Activated naive CD4-positive, alpha-beta T cell treated with anti-CD3 and anti-CD28 coated beads, Interleukin-2, amount 50 U/mL, for 24 hours (primary cell): Measurements from ENCODE around the gene HTD2.

Source experiments
- H3K27ac Mint-ChIP-seq: one replicate; pipeline ENCODE4 v1.8.0; 2021; ENCODE audit warnings: mild to moderate bottlenecking, mixed read lengths
- H3K27me3 Mint-ChIP-seq: one replicate; pipeline ENCODE4 v1.8.0; 2021; ENCODE audit warnings: mixed read lengths
- H3K36me3 Mint-ChIP-seq: one replicate; pipeline ENCODE4 v1.8.0; 2021; ENCODE audit warnings: mixed read lengths
- H3K4me1 Mint-ChIP-seq: one replicate; pipeline ENCODE4 v1.8.0; 2021; ENCODE audit warnings: mixed read lengths
- H3K4me3 Mint-ChIP-seq: one replicate; pipeline ENCODE4 v1.8.0; 2021; ENCODE audit warnings: mild to moderate bottlenecking, mixed read lengths
- H3K9me3 Mint-ChIP-seq: one replicate; pipeline ENCODE4 v1.8.0; 2021; ENCODE audit warnings: mixed read lengths

The HTD2 gene

DNA sequence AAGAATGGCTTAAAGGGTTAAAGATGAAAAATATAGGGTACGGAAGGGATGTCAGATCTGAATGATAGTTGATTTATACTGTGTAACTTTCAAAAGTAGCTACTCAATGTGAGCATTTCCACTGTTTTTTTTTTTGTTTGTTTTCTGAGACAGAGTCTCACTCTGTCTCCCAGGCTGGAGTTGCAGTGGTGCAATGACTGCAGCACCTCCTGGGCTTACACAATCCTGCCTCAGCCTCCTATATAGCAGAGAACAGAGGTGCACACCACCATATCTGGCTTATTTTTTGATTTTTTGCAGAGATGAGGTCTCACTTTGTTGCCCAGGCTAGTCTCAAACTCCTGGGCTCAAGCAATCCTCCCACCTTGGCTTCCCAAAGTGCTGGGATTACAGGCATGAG lies 16.5 kb downstream of the HTD2 start:
- peaks cover 37% of the 10 kb centered on the region for H3K4me1 Mint-ChIP-seq
- H3K36me3 Mint-ChIP-seq = no peaks in the 10 kb centered on the region
- peak overlapping the region; percentile 32 for H3K27ac Mint-ChIP-seq

DNA sequence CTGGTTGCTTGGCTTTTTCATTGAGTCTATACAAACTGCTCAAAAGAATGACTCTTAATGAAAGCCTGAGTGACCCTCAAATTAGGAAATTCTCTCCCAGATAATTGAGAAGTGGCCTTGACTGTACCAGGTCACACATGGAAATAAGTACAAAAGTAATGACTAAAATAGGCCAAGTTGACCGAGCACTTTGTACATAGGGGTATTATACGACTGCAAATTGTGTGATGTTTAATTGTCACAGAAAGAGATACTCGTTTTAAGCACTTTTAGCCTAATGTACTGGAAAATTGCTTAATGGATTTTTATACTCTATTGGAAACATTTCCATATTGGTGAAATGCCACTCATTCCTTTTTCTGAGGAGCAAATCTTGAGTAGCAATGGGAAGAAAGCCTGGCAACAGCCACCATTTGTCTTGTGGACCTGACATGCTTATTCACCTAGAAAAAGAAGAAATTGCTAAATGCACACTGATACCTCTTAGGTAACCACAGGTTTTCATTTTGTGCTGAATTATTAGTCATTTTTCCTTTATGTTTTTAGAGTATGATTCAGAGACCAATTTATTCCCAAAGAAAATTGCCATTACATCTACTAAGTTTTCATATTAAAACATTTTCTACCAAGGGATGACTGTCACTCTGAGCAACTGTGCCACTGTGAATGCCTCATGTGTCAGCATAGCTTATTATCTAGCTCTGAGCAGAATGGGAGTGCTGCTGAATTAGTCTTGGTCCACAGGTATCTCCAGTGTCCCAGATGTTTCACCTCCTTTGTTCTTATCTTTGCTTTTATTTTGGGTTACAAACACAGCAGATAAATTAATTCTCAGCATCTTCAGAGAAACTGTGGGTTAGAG lies 17.4 kb downstream of the HTD2 start:
- peak overlapping the region; percentile 98 for H3K27ac Mint-ChIP-seq
- no peaks in the 10 kb centered on the region for H3K27me3 Mint-ChIP-seq
- no peaks in the 10 kb centered on the region for H3K36me3 Mint-ChIP-seq
- peaks cover 37% of the 10 kb centered on the region for H3K4me1 Mint-ChIP-seq
- H3K4me3 Mint-ChIP-seq = peak overlapping the region; percentile 53
- no peaks in the 10 kb centered on the region for H3K9me3 Mint-ChIP-seq

More for the DNA sequence above, 16.5 kb downstream of the HTD2 start:
- Mint-ChIP-seq H3K27me3 (no peaks in the 10 kb centered on the region), H3K9me3 (no peaks in the 10 kb centered on the region), H3K4me3 (no peak overlapping the region)

DNA sequence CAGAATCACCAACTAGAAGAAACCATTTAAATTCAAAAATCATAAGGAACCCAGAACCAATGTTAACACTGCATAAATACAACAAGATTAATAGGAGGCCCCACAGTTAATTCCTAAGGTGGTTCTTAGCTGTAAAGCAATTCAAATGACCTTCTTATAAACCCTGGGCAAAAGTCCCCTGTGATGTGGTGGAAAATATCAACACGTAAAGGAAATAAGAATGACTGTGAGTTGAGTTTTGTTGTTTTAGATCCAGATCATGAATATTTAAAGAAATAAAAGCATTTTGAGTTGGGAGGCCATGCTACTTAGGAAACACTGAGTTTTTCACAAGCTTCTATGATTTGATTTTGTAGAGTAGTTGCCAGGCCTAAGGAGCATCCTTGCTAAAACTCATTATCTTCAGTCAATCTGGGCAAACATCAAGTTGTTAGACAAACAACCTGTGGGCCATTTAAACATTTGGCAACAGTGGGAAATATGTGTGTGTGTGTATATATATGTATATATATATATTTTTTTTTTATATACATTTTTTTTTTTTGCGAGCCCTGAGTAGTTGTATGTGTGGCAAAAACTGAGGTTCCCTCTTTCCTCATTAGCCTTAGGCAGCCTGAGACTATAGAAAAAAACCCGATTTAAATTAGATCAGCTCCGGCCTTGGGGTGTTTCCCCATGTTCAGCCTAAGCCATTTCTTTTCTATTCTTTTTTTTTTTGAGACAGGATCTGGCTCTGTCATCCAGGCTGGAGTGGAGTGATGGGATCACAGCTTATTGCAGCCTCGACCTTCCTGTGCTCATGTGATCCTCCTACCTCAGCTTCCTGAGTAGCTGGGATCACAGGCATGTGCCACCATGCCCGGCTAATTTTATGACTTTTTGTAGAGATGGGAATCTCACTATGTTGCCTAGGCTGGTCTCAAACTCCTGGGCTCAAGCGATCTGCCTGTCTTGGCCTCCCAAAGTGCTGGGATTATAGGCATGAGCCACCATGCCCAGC lies 18.4 kb downstream of the HTD2 start:
- Mint-ChIP-seq H3K36me3 (no peaks in the 10 kb centered on the region), H3K4me1 (peaks cover 39% of the 10 kb centered on the region), H3K27ac (peak overlapping the region; percentile 98), H3K4me3 (peak overlapping the region; percentile 53), H3K9me3 (no peaks in the 10 kb centered on the region), H3K27me3 (no peaks in the 10 kb centered on the region)

GRCh38 chr3:58325525-58325992 lies 19.2 kb downstream of the HTD2 start:
- H3K27me3 Mint-ChIP-seq = no peaks in the 10 kb centered on the region
- H3K27ac Mint-ChIP-seq = peak overlapping the region; percentile 98
- H3K36me3 Mint-ChIP-seq = no peaks in the 10 kb centered on the region
- peaks cover 39% of the 10 kb centered on the region for H3K4me1 Mint-ChIP-seq
- no peak overlapping the region for H3K4me3 Mint-ChIP-seq
- H3K9me3 Mint-ChIP-seq = no peaks in the 10 kb centered on the region

DNA sequence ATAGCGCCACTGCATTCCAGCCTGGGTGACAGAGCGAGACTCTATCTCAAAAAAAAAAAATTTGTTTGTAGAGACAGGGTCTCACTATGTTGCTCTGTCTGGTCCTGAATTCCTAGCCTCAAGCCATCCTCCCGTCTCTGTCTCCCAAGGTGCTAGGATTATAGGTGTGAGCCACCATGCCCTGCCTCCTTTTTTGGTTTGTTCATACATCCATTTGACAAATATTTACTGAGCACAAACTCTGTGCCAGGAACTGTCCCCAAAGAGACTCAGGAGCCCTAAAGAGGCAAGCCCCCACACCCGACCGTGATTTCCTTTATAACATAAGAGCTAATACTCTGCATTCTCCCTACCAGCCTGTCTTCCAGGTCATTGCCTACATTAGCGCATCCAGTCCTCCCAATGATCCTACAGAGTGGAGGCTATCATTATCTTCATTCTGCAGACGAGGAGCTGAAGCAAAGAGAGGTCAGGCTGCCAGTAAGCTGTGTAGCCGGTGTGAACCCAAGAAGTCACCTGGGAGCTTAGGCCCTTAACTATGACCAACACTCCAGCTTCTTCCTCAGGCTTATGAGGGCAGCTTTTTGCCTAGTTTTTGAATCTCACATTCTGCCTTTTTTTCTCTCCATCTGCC lies 20.1 kb downstream of the HTD2 start:
- Mint-ChIP-seq H3K4me1 (peaks cover 39% of the 10 kb centered on the region), H3K27me3 (no peaks in the 10 kb centered on the region), H3K27ac (peak overlapping the region; percentile 74), H3K4me3 (no peak overlapping the region), H3K9me3 (no peaks in the 10 kb centered on the region), H3K36me3 (no peaks in the 10 kb centered on the region)

DNA sequence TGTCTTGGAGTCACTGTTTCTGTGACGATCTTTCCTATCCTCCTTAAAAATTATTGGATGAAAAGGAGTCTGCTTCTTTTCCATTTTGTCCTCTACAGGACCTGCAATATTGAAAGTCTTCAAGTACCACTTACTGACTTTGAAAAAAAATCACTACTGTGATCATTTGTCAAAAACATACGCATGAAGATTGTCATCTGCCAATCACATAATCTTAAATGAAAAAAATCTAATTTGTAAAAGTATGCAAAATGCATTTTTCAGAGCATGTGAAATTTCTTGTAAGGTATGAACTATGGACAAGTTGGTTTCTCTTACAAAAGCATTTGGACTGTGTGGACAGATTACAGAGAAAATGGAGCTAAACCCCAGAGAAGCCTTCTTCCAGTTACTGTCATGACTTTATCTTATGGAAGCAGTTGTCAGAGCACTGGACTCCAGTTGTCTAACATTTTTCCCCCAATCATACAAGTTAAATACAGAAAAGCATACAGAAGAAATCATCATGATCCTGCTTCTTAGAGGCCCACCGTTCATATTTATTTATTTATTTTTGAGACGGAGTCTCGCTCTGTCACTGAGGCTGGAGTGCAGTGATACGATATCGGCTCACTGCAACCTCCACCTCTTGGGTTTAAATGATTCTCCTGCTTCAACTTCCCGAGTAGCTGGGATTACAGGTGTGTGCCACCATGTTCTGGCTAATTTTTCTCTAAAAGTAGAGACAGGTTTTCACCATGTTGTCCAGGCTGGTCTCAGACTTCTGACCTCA lies 23.0 kb downstream of the HTD2 start:
- no peaks in the 10 kb centered on the region for H3K27me3 Mint-ChIP-seq
- no peaks in the 10 kb centered on the region for H3K9me3 Mint-ChIP-seq
- H3K27ac Mint-ChIP-seq = peak overlapping the region; percentile 70
- H3K36me3 Mint-ChIP-seq = no peaks in the 10 kb centered on the region
- no peak overlapping the region for H3K4me3 Mint-ChIP-seq
- H3K4me1 Mint-ChIP-seq = peaks cover 38% of the 10 kb centered on the region

DNA sequence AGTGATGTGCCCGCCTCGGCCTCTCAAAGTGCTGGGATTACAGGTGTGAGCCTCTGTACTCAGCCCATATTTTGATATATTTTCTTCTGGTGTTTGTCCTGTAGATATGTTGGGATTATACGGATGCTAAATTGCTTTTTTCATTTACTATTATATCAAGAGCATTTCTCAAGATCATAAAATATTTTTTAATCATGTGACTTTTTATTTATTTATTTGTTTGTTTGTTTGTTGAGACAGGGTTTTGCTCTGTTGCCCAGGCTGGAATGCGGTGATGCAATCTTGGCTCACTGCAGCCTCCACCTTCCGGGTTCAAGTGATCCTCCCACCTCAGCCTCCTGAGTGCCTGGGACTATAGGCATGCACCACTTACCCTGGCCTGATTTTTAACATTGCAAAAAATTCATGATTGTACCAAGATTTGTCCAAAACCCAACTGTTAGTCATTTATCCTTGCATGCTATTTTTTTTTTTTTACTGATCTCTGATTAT lies 23.6 kb downstream of the HTD2 start:
- Mint-ChIP-seq H3K4me3 (no peak overlapping the region), H3K27ac (no peak overlapping the region), H3K4me1 (peaks cover 38% of the 10 kb centered on the region), H3K27me3 (no peaks in the 10 kb centered on the region), H3K36me3 (no peaks in the 10 kb centered on the region), H3K9me3 (no peaks in the 10 kb centered on the region)

GRCh38 chr3:58331593-58332152 lies 25.4 kb downstream of the HTD2 start:
- Mint-ChIP-seq H3K9me3 (no peaks in the 10 kb centered on the region), H3K27me3 (no peaks in the 10 kb centered on the region), H3K27ac (peak overlapping the region; percentile 88)

DNA sequence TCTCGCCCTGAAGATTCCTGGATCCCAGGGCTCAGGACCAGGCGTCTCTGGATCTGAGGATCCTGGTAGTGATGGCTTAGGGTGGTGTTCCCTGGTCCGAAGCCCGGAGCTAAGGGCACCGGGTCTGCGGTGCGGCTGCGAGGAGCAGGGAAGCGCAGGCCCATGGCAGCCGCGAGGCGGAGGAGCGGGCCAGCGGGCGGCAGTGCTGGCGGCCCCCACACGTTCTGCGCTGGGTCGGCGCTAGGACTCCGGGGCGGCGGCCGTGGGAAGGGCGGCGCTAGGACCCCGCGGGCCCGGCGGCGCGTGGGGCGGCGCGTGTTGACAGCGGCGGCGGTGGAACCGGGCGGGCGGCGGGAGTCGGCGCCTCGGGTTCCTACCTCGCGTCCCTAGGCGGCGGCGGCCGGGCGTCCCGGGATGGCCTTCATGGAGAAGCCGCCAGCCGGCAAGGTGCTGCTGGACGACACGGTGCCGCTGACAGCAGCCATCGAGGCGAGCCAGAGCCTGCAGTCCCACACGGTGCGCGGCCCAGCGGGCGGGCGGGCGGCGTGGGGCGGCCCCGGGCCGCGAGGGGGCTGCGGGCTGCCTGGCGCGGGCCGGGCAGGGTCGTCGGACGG lies 26.4 kb downstream of the HTD2 start, which contains the start of gene PXK:
PXK (plus strand) TSS at position 318 of the 614 bp plus-strand sequence; CDS start at position 415, 97 bp downstream.
- peaks cover 47% of the 10 kb centered on the region for H3K4me1 Mint-ChIP-seq
- peak within 1 kb of the TSS; percentile 95 for H3K4me3 Mint-ChIP-seq
- H3K27ac Mint-ChIP-seq = peak within 1 kb of the TSS; percentile 96
- no peaks in the 10 kb centered on the region for H3K27me3 Mint-ChIP-seq
- no peaks in the 10 kb centered on the region for H3K9me3 Mint-ChIP-seq
- peaks cover 7% of the 10 kb centered on the region for H3K36me3 Mint-ChIP-seq

More at GRCh38 chr3:58331593-58332152, 25.4 kb downstream of the HTD2 start:
- peaks cover 42% of the 10 kb centered on the region for H3K4me1 Mint-ChIP-seq
- H3K4me3 Mint-ChIP-seq = peak overlapping the region; percentile 79
- peaks cover 6% of the 10 kb centered on the region for H3K36me3 Mint-ChIP-seq

DNA sequence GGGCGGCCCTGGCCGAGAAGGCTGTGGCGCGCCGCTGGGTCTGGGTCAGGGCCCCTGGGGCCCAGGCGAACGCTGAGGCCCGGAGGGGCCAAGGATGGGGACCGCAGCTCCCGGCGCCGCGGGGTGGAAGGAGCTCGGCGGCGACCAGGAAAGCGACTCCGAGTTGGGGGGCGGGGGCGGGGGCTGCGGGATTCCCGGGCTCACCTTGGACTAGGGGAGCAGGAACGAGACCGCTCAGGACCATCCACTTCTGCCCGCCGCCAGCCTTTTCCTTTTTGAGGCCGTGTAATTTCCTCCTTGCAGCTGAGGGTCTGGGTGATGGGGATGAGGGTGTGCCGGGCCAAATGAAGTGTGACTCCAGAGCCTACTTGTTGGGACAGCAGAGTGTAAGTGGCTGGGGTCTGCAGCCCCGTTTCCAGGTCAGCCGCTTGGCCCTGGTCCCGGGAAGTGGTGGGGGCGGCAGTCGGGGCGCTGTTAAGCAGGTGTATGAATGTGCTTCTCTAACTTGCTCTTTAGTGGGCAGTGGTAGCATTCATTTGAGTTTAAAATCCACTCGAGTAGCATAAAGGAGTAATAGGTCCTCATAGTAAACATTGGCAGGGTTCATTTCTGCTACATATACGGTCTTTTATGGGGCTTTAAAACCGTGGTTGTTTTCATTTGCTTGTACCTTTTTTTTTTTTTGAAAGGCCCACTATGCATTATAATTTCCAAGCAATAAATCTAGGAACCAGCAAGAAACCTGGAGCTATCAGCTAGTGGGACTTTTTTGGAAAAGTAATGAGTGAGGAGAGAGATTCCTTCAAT lies 27.1 kb downstream of the HTD2 start:
- no peaks in the 10 kb centered on the region for H3K27me3 Mint-ChIP-seq
- peak overlapping the region; percentile 96 for H3K27ac Mint-ChIP-seq
- H3K4me3 Mint-ChIP-seq = peak overlapping the region; percentile 95
- H3K4me1 Mint-ChIP-seq = peaks cover 47% of the 10 kb centered on the region
- no peaks in the 10 kb centered on the region for H3K9me3 Mint-ChIP-seq
- peaks cover 7% of the 10 kb centered on the region for H3K36me3 Mint-ChIP-seq

DNA sequence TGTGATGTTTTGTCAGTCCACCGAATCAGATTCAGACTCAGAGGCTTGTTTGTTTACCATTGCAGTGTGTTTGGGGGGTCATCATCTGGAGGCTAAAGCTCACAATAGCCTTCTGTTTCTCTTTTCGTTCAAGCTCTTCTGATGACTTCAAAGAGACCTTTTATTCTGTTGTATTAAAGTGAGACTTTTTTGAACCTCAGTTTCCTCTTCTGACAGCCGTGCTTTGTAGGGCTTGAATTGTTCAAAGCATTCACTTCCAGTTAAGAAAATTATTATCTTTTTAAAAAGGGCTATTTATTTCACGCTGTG lies 27.6 kb downstream of the HTD2 start:
- H3K36me3 Mint-ChIP-seq = peaks cover 9% of the 10 kb centered on the region
- H3K9me3 Mint-ChIP-seq = no peaks in the 10 kb centered on the region
- H3K4me3 Mint-ChIP-seq = peak overlapping the region; percentile 95
- H3K27ac Mint-ChIP-seq = no peak overlapping the region
- no peaks in the 10 kb centered on the region for H3K27me3 Mint-ChIP-seq
- peaks cover 48% of the 10 kb centered on the region for H3K4me1 Mint-ChIP-seq

DNA sequence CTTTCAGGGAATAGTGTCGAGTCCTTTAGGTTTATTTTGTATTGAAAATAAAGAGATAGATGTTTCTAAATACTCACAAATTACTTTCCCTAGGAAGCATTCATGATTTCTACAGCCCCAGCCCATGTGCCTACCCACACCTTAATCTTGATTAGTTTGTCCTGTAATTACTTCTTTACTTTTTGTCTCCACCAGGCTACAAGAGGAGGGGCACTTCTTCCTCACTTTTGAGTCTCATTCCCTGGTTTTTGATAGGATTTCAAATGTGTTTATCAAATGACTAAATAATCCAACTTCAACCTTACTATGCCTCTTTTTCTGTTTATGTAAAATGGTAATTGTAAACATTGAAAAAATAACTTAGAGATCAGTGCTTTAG lies 28.2 kb downstream of the HTD2 start:
- peaks cover 49% of the 10 kb centered on the region for H3K4me1 Mint-ChIP-seq
- H3K9me3 Mint-ChIP-seq = no peaks in the 10 kb centered on the region
- peaks cover 12% of the 10 kb centered on the region for H3K36me3 Mint-ChIP-seq
- peak overlapping the region; percentile 95 for H3K4me3 Mint-ChIP-seq
- H3K27ac Mint-ChIP-seq = peak overlapping the region; percentile 18
- no peaks in the 10 kb centered on the region for H3K27me3 Mint-ChIP-seq

- Mint-ChIP-seq H3K36me3 (peaks cover 12% of the 10 kb centered on the region), H3K27ac (peak overlapping the region; percentile 98), H3K27me3 (no peaks in the 10 kb centered on the region), H3K9me3 (no peaks in the 10 kb centered on the region), H3K4me3 (peak overlapping the region; percentile 95), H3K4me1 (peaks cover 50% of the 10 kb centered on the region)
Observed at GRCh38 chr3:58335652-58335947, 29.3 kb downstream of the HTD2 start.
